HG02981 (cell line): ENCODE data around the gene ABO.
"Not testable (repeated sequence)": the region's sequence is repeated elsewhere in the genome, so short reads cannot be mapped to it uniquely, and the experiment has no call there.

ENCODE experiments used
- ATAC-seq: cut with Tn5 transposase; IDR thresholded peaks from one replicate; pipeline ENCODE4 v1.9.1; 2021; ENCODE audit warnings: mild to moderate bottlenecking, moderate library complexity; ENCODE audit not compliant: unreplicated experiment

Gene ABO

GRCh38 chr9:133264235-133264764 is 10.7 kb downstream of the ABO start:
- no peak for ATAC-seq

GRCh38 chr9:133263557-133263956 is 11.4 kb downstream of the ABO start:
- ATAC-seq = no peak

GRCh38 chr9:133262226-133262625 is 12.8 kb downstream of the ABO start:
- ATAC-seq = no peak

GRCh38 chr9:133261753-133262120 is 13.3 kb downstream of the ABO start:
- ATAC-seq = no peak

GRCh38 chr9:133261103-133261752 is 13.8 kb downstream of the ABO start:
- ATAC-seq = no peak

- ATAC-seq = no peak
Observed at GRCh38 chr9:133260334-133261102, 14.5 kb downstream of the ABO start.

GRCh38 chr9:133258061-133259015 is 16.7 kb downstream of the ABO start:
- no peak for ATAC-seq

- ATAC-seq = no peak
Observed at GRCh38 chr9:133257465-133257956, 17.5 kb downstream of the ABO start.

GRCh38 chr9:133256686-133257091 is 18.3 kb downstream of the ABO start:
- no peak for ATAC-seq

- ATAC-seq = no peak
Observed at GRCh38 chr9:133256136-133256461, 18.9 kb downstream of the ABO start.

- ATAC-seq = no peak
Observed at GRCh38 chr9:133255371-133256135, 19.4 kb downstream of the ABO start.

GRCh38 chr9:133254471-133254870 is 20.5 kb downstream of the ABO start:
- ATAC-seq = no peak

- no peak for ATAC-seq
Observed at GRCh38 chr9:133253268-133253667, 21.7 kb downstream of the ABO start.

- no peak for ATAC-seq
Observed at GRCh38 chr9:133252301-133253020, 22.5 kb downstream of the ABO start.

- no peak for ATAC-seq
Observed at GRCh38 chr9:133251773-133252172, 23.2 kb downstream of the ABO start.

- not testable (repeated sequence) for ATAC-seq
Observed at GRCh38 chr9:133251221-133251620, 23.8 kb downstream of the ABO start.

- ATAC-seq = no peak
Observed at GRCh38 chr9:133250741-133251170, 24.2 kb downstream of the ABO start.

- ATAC-seq = no peak
Observed at GRCh38 chr9:133249337-133249736, 25.7 kb downstream of the ABO start.

- no peak for ATAC-seq
Observed at GRCh38 chr9:133248726-133249295, 26.2 kb downstream of the ABO start.
